ENCODE data around the gene CYP4A22.

DNA sequence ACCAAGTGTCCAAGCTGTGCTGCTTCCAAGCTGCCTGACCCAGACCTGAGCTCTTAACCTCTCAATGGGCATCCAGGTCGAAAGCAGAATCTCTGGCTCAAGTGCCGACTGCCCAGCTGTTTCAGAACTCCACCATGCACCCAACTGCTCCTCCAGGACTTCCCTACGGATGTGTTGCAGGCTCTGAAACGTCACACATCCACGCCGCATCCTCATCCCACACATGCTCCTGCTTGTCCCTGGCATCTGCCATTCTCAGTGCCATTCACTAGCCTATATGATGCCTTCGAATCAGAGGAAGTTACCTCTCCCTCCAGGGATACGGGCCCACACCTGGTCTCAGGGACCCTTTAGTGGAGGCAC is 41.4 kb downstream of the CYP4A22 start:
- TF ChIP-seq POLR2AphosphoS5 (IDR thresholded peaks at IDR 0.05) = no peak
- TF ChIP-seq CTCF (IDR thresholded peaks at IDR 0.05) = no peak

Data from sigmoid colon (tissue), 4 donors.